ENCODE measurements around the gene LPP. TPM values are rescaled to one million over a fixed set of nuclear protein-coding genes. Genes with fewer than 3 reads are reported as not detected.

The LPP gene
- total RNA-seq, 4 donors from 2014 or later, result 109 to 170 (median 132) TPM

DNA sequence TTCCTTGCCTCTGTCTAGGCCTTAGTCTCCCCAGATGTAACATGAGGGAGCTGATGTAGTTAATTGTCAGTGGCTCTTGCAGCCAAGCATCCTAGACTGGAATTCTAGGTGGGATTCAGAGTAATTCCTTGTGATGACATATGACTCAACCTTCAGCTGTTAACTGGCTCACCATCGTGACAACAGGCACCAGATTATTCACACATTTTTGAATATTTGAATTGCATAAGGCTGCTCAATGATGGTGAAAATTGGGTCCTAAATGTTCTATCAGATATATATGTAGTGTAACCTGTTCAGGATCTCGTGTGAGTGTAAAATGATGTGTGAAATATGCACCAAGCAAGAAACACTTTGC is 405.1 kb downstream of the LPP start:
- H3K27ac ChIP-seq, result no peak overlapping the region
- no peaks in the 10 kb centered on the region for H3K9me3 ChIP-seq
- H3K36me3 ChIP-seq, result no peaks in the 10 kb centered on the region
- no peaks in the 10 kb centered on the region for H3K27me3 ChIP-seq
- no peak for DNase-seq
- no peak for TF ChIP-seq POLR2A (IDR thresholded peaks at IDR 0.05)
- no peak for TF ChIP-seq CTCF (IDR thresholded peaks at IDR 0.05)
- no peak overlapping the region for H3K4me3 ChIP-seq
- H3K4me1 ChIP-seq, result no peaks in the 10 kb centered on the region

- H3K4me3 ChIP-seq, result no peak overlapping the region
- no peaks in the 10 kb centered on the region for H3K27me3 ChIP-seq
- no peak overlapping the region for H3K27ac ChIP-seq
- H3K4me1 ChIP-seq, result no peaks in the 10 kb centered on the region
- no peaks in the 10 kb centered on the region for H3K9me3 ChIP-seq
- no peak for DNase-seq
- TF ChIP-seq CTCF (IDR thresholded peaks at IDR 0.05) (no peak), POLR2A (IDR thresholded peaks at IDR 0.05) (no peak)
- H3K36me3 ChIP-seq, result no peaks in the 10 kb centered on the region
These were observed 405.9 kb downstream of the LPP start for GRCh38 chr3:188559856-188560255.

DNA sequence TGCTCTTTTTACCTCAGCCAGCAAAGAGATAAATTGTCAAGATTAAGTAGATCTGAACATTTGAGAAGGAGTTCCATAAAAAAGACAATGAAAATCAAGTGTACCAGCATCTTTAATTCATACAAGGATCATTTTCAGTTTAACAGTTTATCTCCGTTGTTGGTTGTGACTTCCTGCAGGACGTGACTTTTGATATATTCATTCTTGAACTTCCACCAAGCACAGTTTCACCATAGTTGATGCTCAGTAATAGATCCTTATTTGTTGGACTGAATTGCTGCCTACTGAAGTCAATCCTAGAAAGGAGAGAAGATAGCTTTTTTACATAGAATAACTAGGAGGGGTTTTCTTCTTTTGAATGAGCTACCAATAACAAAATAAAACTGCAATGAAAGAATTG is 408.2 kb downstream of the LPP start:
- no peaks in the 10 kb centered on the region for H3K27me3 ChIP-seq
- H3K36me3 ChIP-seq, result no peaks in the 10 kb centered on the region
- H3K4me1 ChIP-seq, result no peaks in the 10 kb centered on the region
- no peak overlapping the region for H3K4me3 ChIP-seq
- TF ChIP-seq POLR2A (IDR thresholded peaks at IDR 0.05), result no peak
- no peak for TF ChIP-seq CTCF (IDR thresholded peaks at IDR 0.05)
- no peak for DNase-seq
- no peaks in the 10 kb centered on the region for H3K9me3 ChIP-seq
- no peak overlapping the region for H3K27ac ChIP-seq

- no peak overlapping the region for H3K27ac ChIP-seq
These were observed 413.7 kb downstream of the LPP start for GRCh38 chr3:188567478-188568195.

DNA sequence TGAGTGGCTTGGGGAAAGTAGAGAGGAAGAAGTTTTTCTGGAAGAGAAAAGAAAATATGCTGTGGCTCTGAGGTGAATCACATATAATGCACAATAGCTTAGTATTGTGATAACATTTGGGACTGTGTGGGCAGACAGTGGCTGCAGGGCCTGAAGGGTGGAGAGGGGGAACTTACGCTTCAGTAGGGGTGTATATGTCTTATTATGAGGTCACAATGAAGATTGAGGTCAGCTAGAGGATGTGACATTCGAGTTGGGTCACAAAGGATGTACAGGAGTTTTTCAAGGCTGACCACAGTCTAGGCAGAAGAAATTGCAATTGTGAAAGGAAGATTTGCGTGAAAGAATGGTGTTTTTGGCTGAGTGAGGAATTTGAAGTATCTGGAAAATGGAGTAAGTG is 414.8 kb downstream of the LPP start:
- no peak for DNase-seq
- no peaks in the 10 kb centered on the region for H3K4me1 ChIP-seq
- TF ChIP-seq CTCF (IDR thresholded peaks at IDR 0.05) (no peak), POLR2A (IDR thresholded peaks at IDR 0.05) (no peak)

More at GRCh38 chr3:188567478-188568195, 413.7 kb downstream of the LPP start:
- no peak for TF ChIP-seq POLR2A (IDR thresholded peaks at IDR 0.05)
- Histone ChIP-seq H3K4me1 (no peaks in the 10 kb centered on the region), H3K27me3 (no peaks in the 10 kb centered on the region), H3K36me3 (no peaks in the 10 kb centered on the region), H3K9me3 (no peaks in the 10 kb centered on the region), H3K4me3 (no peak overlapping the region)
- no peak for DNase-seq

GRCh38 chr3:188571531-188572095 is 417.7 kb downstream of the LPP start:
- no peaks in the 10 kb centered on the region for H3K36me3 ChIP-seq
- H3K4me1 ChIP-seq, result no peaks in the 10 kb centered on the region
- no peak for DNase-seq
- no peak overlapping the region for H3K4me3 ChIP-seq
- H3K9me3 ChIP-seq, result no peaks in the 10 kb centered on the region
- no peaks in the 10 kb centered on the region for H3K27me3 ChIP-seq
- no peak overlapping the region for H3K27ac ChIP-seq
- TF ChIP-seq CTCF (IDR thresholded peaks at IDR 0.05), result no peak
- no peak for TF ChIP-seq POLR2A (IDR thresholded peaks at IDR 0.05)

More for the DNA sequence above, 414.8 kb downstream of the LPP start:
- no peaks in the 10 kb centered on the region for H3K27me3 ChIP-seq
- H3K27ac ChIP-seq, result no peak overlapping the region
- H3K4me3 ChIP-seq, result no peak overlapping the region
- H3K9me3 ChIP-seq, result no peaks in the 10 kb centered on the region
- no peaks in the 10 kb centered on the region for H3K36me3 ChIP-seq

All from Peyer's patch (tissue), 4 donors.